Common myeloid progenitor, CD34-positive (primary cell): ENCODE data around the gene TP53I13.

Experiments used
- CTCF ChIA-PET: fragments of 350-600 bp; sonication (Branson Sonifier 250); formaldehyde crosslinking; loops from one replicate; lab custom pipeline; 2021; ENCODE audit warnings: antibody characterized with exemption; lab: Charles Lee
- POLR2A ChIA-PET: fragments of 350-600 bp; sonication (Branson Sonifier 250); formaldehyde crosslinking; loops from one replicate; lab custom pipeline; 2021; ENCODE audit warnings: antibody characterized with exemption; lab: Charles Lee
- DNase-seq, 3 donors: peaks; one replicate each; pipeline versions ENCODE4 v3.0.0 to v3.0.0-alpha.2; 2013
- H3K27ac ChIP-seq, 2 experiments: 1 replicate in 1 of 2; 2 replicates in 1 of 2; pipeline ENCODE4 v1.7.0; 2013; ENCODE audit warnings: inconsistent platforms in 2 of 2, low read length in 2 of 2, mild to moderate bottlenecking in 2 of 2, low read depth in 1 of 2, moderate library complexity in 1 of 2; ENCODE audit not compliant: severe bottlenecking in 2 of 2, insufficient read depth in 1 of 2, poor library complexity in 1 of 2
- H3K27me3 ChIP-seq, 5 experiments: replicated peaks in 2 of 5; 1 replicate in 3 of 5; 2 replicates in 2 of 5; pipeline versions ENCODE4 v1.6.1 to v1.7.0; 2013; ENCODE audit warnings: low read length in 4 of 5, mild to moderate bottlenecking in 2 of 5, moderate library complexity in 2 of 5, inconsistent platforms in 1 of 5; ENCODE audit not compliant: insufficient read depth in 5 of 5, control insufficient read depth in 4 of 5
- H3K36me3 ChIP-seq, 4 experiments: 1 replicate in 2 of 4; 2 replicates in 2 of 4; pipeline versions ENCODE4 v1.6.1 to v1.7.0; 2013; ENCODE audit warnings: low read length in 3 of 4, control low read depth in 1 of 4, mild to moderate bottlenecking in 1 of 4; ENCODE audit not compliant: control insufficient read depth in 4 of 4, insufficient read depth in 4 of 4
- H3K4me1 ChIP-seq, 4 experiments: 1 replicate in 3 of 4; 2 replicates in 1 of 4; pipeline versions ENCODE4 v1.6.1 to v1.7.1; 2013; ENCODE audit warnings: low read length in 3 of 4, mild to moderate bottlenecking in 3 of 4, control low read depth in 1 of 4, inconsistent platforms in 1 of 4, moderate library complexity in 1 of 4; ENCODE audit not compliant: control insufficient read depth in 4 of 4, insufficient read depth in 4 of 4; ENCODE audit errors: control extremely low read depth in 1 of 4
- H3K4me3 ChIP-seq, 7 experiments: 1 replicate in 4 of 7; 2 replicates in 3 of 7; pipeline versions ENCODE4 v1.5.1 to v1.7.0; 2013; ENCODE audit warnings: mild to moderate bottlenecking in 7 of 7, low read length in 6 of 7, moderate library complexity in 6 of 7, inconsistent platforms in 2 of 7, low read depth in 2 of 7, control low read depth in 1 of 7; ENCODE audit not compliant: insufficient read depth in 4 of 7, control insufficient read depth in 1 of 7; ENCODE audit errors: extremely low read depth in 1 of 7
- H3K9me3 ChIP-seq, 5 experiments: 1 replicate in 4 of 5; 2 replicates in 1 of 5; pipeline versions ENCODE4 v1.6.1 to v1.7.1; 2013; ENCODE audit warnings: low read length in 4 of 5, mild to moderate bottlenecking in 2 of 5, inconsistent platforms in 1 of 5, low read depth in 1 of 5, moderate library complexity in 1 of 5; ENCODE audit not compliant: control insufficient read depth in 4 of 5, insufficient read depth in 2 of 5; ENCODE audit errors: control extremely low read depth in 1 of 5
- WGBS: methylation state at CpG from one replicate; pipeline ENCODE4 v1.1.5; 2013; ENCODE audit not compliant: insufficient coverage; 5-methylcytosine and 5-hydroxymethylcytosine counted together

TP53I13 gene

GRCh38 chr17:29592850-29593551, 24.5 kb downstream of the TP53I13 start, which contains the start of gene ANKRD13B:
Gene ANKRD13B (plus strand): TSS chr17:29593132. CDS start chr17:29593622, 490 bp downstream.
- Histone ChIP-seq H3K9me3 (no peaks in the 10 kb centered on the region), H3K27me3 (peaks cover 0 to 1% (median 0%) of the 10 kb centered on the region in 5 experiments), H3K4me1 (peaks cover 4 to 57% (median 56%) of the 10 kb centered on the region in 4 experiments), H3K4me3 (peak within 1 kb of the TSS; percentile 59 to 90 (median 67)), H3K27ac (no peak within 1 kb of the TSS), H3K36me3 (no peaks in the 10 kb centered on the region)
- under 1% methylated on average over 56 of the region's 96 CpGs for WGBS
- CTCF ChIA-PET = interaction anchor here (1.0 to 5.0 kb wide), 9 partner anchors 8 to 184 kb away, joined by 4 to 137 read pairs (median 8); no protein-coding TSS in a partner anchor
- DNase-seq = peak in 2 of 3 donors; percentile 21 to 50
- POLR2A ChIA-PET = interaction anchor here (1.4 kb wide), 1 partner anchor 26 kb away, joined by 3 read pairs; the partner anchor contains the start of gene ABHD15

DNA sequence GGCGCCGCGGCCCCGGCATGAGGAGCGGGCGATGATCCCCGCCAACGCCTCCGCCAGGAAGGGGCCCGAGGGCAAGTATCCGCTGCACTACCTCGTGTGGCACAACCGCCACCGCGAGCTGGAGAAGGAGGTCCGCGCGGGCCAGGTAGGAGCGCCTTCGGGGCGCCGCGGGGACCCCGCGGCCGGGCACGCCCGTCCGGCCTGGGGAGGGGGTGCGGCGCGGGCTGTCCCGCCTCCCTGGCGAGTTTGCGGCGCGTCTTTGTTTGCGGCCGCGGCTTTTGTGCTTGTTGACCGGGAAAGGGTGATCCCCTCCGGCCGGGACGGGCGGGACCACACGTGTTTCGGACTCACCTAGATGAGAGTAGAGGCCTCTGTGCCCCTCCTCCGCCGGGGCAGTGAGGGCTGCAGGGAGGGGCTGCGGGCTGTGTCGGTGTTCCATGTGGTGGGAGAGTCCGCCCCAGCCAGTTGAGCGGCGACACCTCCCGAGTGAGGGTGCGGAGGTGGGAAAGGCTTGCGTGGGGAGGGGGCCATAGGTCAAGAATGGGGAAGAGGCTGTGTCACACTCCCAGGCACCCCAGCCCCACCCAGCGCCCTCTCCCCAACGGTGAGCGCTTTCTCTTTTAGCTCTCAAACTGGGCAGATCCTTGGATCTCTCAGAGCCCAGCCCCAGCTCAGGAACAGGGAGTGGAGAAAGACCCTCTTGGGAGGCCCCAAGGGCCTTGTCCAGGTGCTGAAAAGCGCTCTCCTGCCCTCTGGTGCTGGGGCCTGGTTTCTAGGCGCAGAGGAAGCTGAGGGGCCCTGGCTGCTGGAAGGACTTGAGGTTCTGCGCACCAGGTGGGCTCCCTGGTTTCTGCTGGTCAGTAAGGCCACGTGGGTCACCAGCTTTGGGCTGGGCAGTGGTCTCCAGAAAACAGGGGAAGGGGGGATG, 25.4 kb downstream of the TP53I13 start:
- 2% methylated on average over 53 of the region's 64 CpGs for WGBS
- H3K27me3 ChIP-seq = peaks cover 0 to 1% (median 0%) of the 10 kb centered on the region in 5 experiments
- ChIA-PET CTCF (interaction anchor here (0.8 to 5.0 kb wide), 9 partner anchors 9 to 761 kb away, joined by 3 to 137 read pairs (median 8); no protein-coding TSS in a partner anchor), POLR2A (interaction anchor here (0.6 to 1.4 kb wide), 3 partner anchors 19 to 260 kb away, joined by 3 to 4 read pairs (median 3); partner anchors contain the start of gene ABHD15)
- no peak overlapping the region for H3K27ac ChIP-seq
- H3K9me3 ChIP-seq = no peaks in the 10 kb centered on the region
- no peaks in the 10 kb centered on the region for H3K36me3 ChIP-seq
- peak overlapping the region; percentile 44 to 90 (median 67) for H3K4me3 ChIP-seq
- H3K4me1 ChIP-seq = peaks cover 4 to 49% (median 47%) of the 10 kb centered on the region in 4 experiments
- peak in 2 of 3 donors; percentile 60 to 68 for DNase-seq

DNA sequence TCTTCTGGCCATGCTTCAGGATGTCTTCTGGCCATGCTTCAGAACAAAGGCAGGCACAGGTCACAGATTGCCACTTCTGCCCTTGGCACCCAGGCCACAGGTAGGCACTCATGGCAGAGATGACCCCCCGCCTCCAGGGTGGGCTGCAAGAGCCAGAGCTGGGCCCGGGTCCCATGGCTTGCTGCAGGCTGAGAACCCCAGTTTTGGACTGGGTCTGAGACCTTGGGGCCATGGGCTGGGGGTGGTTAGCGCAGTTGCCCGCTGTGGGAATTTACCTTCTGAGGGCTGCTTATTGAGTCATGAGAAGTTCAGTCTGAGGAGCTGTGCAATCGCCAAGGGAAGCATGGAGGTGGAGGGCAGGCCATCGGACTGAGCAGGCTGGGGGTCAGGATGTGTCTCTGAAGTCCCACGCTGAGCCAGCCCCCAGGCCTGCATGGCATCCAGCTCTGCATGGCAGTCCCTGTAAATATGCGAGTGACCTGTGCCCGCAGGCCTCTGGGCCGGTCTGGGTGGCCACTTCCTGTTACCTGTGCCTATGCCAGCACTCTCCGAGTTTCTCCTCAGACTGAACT, 26.1 kb downstream of the TP53I13 start:
- DNase-seq = no peak
- POLR2A ChIA-PET = interaction anchor here (0.6 to 1.0 kb wide), 2 partner anchors 18 to 259 kb away, joined by 3 to 4 read pairs; no protein-coding TSS in a partner anchor
- H3K9me3 ChIP-seq = no peaks in the 10 kb centered on the region
- H3K4me1 ChIP-seq = peaks cover 4 to 48% (median 46%) of the 10 kb centered on the region in 4 experiments
- WGBS = 97% methylated on average over 11 of the region's 11 CpGs
- no peak overlapping the region for H3K27ac ChIP-seq
- H3K4me3 ChIP-seq = peak overlapping the region in 3 of 7 experiments; percentile 67 to 90 (median 79)
- CTCF ChIA-PET = interaction anchor here (0.8 to 5.0 kb wide), 8 partner anchors 9 to 762 kb away, joined by 3 to 137 read pairs (median 7); no protein-coding TSS in a partner anchor
- H3K36me3 ChIP-seq = no peaks in the 10 kb centered on the region
- peaks cover 0 to 1% (median 0%) of the 10 kb centered on the region in 5 experiments for H3K27me3 ChIP-seq

- ChIA-PET CTCF (interaction anchor here (1.1 to 5.0 kb wide), 6 partner anchors 15 to 498 kb away, joined by 3 to 137 read pairs (median 4); no protein-coding TSS in a partner anchor), POLR2A (no interaction called here)
- Histone ChIP-seq H3K27me3 (peaks cover 0 to 1% (median 0%) of the 10 kb centered on the region in 5 experiments), H3K4me3 (no peak overlapping the region), H3K9me3 (no peaks in the 10 kb centered on the region), H3K4me1 (peaks cover 2 to 41% (median 39%) of the 10 kb centered on the region in 4 experiments), H3K36me3 (no peaks in the 10 kb centered on the region), H3K27ac (no peak overlapping the region)
- no peak for DNase-seq
- WGBS = 93% methylated on average over 6 of the region's 7 CpGs
These were observed 26.8 kb downstream of the TP53I13 start for GRCh38 chr17:29595107-29595942.

GRCh38 chr17:29595943-29596774, 27.7 kb downstream of the TP53I13 start:
- Histone ChIP-seq H3K4me3 (no peak overlapping the region), H3K27me3 (peaks cover 0 to 1% (median 0%) of the 10 kb centered on the region in 5 experiments), H3K9me3 (no peaks in the 10 kb centered on the region), H3K4me1 (peaks cover 2 to 33% (median 31%) of the 10 kb centered on the region in 4 experiments), H3K27ac (no peak overlapping the region), H3K36me3 (no peaks in the 10 kb centered on the region)
- ChIA-PET POLR2A (no interaction called here), CTCF (interaction anchor here (1.1 to 1.9 kb wide), 6 partner anchors 13 to 22 kb away, joined by 3 to 7 read pairs (median 4); no protein-coding TSS in a partner anchor)
- DNase-seq = no peak
- WGBS = 95% methylated on average over 8 of the region's 12 CpGs
